Measurements from ENCODE around the gene FIGN. TPM values are rescaled to one million over a fixed set of nuclear protein-coding genes. Genes with fewer than 3 reads are reported as not detected.

The FIGN gene
- total RNA-seq, 4 donors from 2014 or later, result 5.8 to 12.0 (median 11.1) TPM

- Histone ChIP-seq H3K4me1 (peaks cover 0 to 11% (median 6%) of the 10 kb centered on the region in 4 donors), H3K9me3 (no peaks in the 10 kb centered on the region), H3K4me3 (no peak overlapping the region), H3K36me3 (no peaks in the 10 kb centered on the region), H3K27ac (replicated peaks in 1 of 4) (no peak overlapping the region), H3K27me3 (no peaks in the 10 kb centered on the region)
- 85% methylated on average over 5 of the region's 5 CpGs for WGBS
- no peak for TF ChIP-seq POLR2AphosphoS5 (IDR thresholded peaks at IDR 0.05)
- TF ChIP-seq CTCF (IDR thresholded peaks at IDR 0.05), result no peak
- no peak for TF ChIP-seq EP300 (IDR thresholded peaks at IDR 0.05)
- no peak for TF ChIP-seq POLR2A (IDR thresholded peaks at IDR 0.05; ENCODE audit: low read depth)
- no peak for DNase-seq (ENCODE audit: extremely low spot score)
- intact Hi-C loops (cut with DNase I), result no loop called here
Measured at GRCh38 chr2:163741435-163741834, 5.6 kb upstream of the FIGN start.

GRCh38 chr2:163737563-163737962 lies 1.8 kb upstream of the FIGN start:
- no peaks in the 10 kb centered on the region for H3K27me3 ChIP-seq
- no peaks in the 10 kb centered on the region for H3K9me3 ChIP-seq
- H3K4me3 ChIP-seq, result peak overlapping the region in 1 of 4 donors; percentile 87
- no peak for TF ChIP-seq POLR2AphosphoS5 (IDR thresholded peaks at IDR 0.05)
- no peak for TF ChIP-seq POLR2A (IDR thresholded peaks at IDR 0.05; ENCODE audit: low read depth)
- intact Hi-C loops (cut with DNase I), result loop anchor here (5.0 kb wide), 1 partner anchor 390 kb away; no protein-coding TSS in a partner anchor
- no peak for DNase-seq (ENCODE audit: extremely low spot score)
- H3K27ac ChIP-seq (replicated peaks in 1 of 4), result peak overlapping the region in 2 of 4 donors; percentile 94 to 98
- no peaks in the 10 kb centered on the region for H3K36me3 ChIP-seq
- WGBS, result 77% methylated on average over 2 of the region's 2 CpGs
- H3K4me1 ChIP-seq, result peaks cover 0 to 16% (median 9%) of the 10 kb centered on the region in 4 donors

GRCh38 chr2:163737190-163737439 lies 1.3 kb upstream of the FIGN start:
- Histone ChIP-seq H3K27me3 (no peaks in the 10 kb centered on the region), H3K4me1 (peaks cover 0 to 21% (median 9%) of the 10 kb centered on the region in 4 donors), H3K9me3 (no peaks in the 10 kb centered on the region), H3K36me3 (no peaks in the 10 kb centered on the region), H3K27ac (replicated peaks in 1 of 4) (peak overlapping the region; percentile 93 to 98 (median 94)), H3K4me3 (peak overlapping the region; percentile 67 to 87 (median 80))
- intact Hi-C loops (cut with DNase I), result loop anchor here (5.0 kb wide), 1 partner anchor 390 kb away; no protein-coding TSS in a partner anchor
- TF ChIP-seq POLR2A (IDR thresholded peaks at IDR 0.05; ENCODE audit: low read depth) (no peak), POLR2AphosphoS5 (IDR thresholded peaks at IDR 0.05) (no peak), EP300 (IDR thresholded peaks at IDR 0.05) (no peak), CTCF (IDR thresholded peaks at IDR 0.05) (no peak)
- WGBS, result 49% methylated on average over 5 of the region's 5 CpGs
- no peak for DNase-seq (ENCODE audit: extremely low spot score)

GRCh38 chr2:163736433-163737189 lies 803 bp upstream of the FIGN start:
- TF ChIP-seq CTCF (IDR thresholded peaks at IDR 0.05), result peak in 2 of 3 experiments; percentile 11 to 41
- TF ChIP-seq EP300 (IDR thresholded peaks at IDR 0.05), result no peak
- 8% methylated on average over 16 of the region's 54 CpGs for WGBS
- peaks cover 0 to 26% (median 12%) of the 10 kb centered on the region in 4 donors for H3K4me1 ChIP-seq
- no peak for DNase-seq (ENCODE audit: extremely low spot score)
- H3K27me3 ChIP-seq, result no peaks in the 10 kb centered on the region
- H3K4me3 ChIP-seq, result peak overlapping the region; percentile 67 to 87 (median 80)
- H3K27ac ChIP-seq (replicated peaks in 1 of 4), result peak overlapping the region; percentile 93 to 98 (median 94)
- intact Hi-C loops (cut with DNase I), result loop anchor here (5.0 kb wide), 1 partner anchor 389 kb away; no protein-coding TSS in a partner anchor
- no peaks in the 10 kb centered on the region for H3K36me3 ChIP-seq
- H3K9me3 ChIP-seq, result no peaks in the 10 kb centered on the region

GRCh38 chr2:163734881-163735684 lies 725 bp downstream of the FIGN start:
- WGBS, result 3% methylated on average over 16 of the region's 16 CpGs
- no peak for DNase-seq (ENCODE audit: extremely low spot score)
- no peaks in the 10 kb centered on the region for H3K27me3 ChIP-seq
- H3K36me3 ChIP-seq, result no peaks in the 10 kb centered on the region
- intact Hi-C loops (cut with DNase I), result loop anchor here (5.0 kb wide), 1 partner anchor 388 kb away; no protein-coding TSS in a partner anchor
- H3K9me3 ChIP-seq, result no peaks in the 10 kb centered on the region
- H3K27ac ChIP-seq (replicated peaks in 1 of 4), result peak overlapping the region; percentile 93 to 98 (median 94)
- peak overlapping the region; percentile 67 to 87 (median 80) for H3K4me3 ChIP-seq
- TF ChIP-seq POLR2A (IDR thresholded peaks at IDR 0.05; ENCODE audit: low read depth), result no peak
- no peak for TF ChIP-seq EP300 (IDR thresholded peaks at IDR 0.05)
- no peak for TF ChIP-seq CTCF (IDR thresholded peaks at IDR 0.05)
- TF ChIP-seq POLR2AphosphoS5 (IDR thresholded peaks at IDR 0.05), result no peak
- H3K4me1 ChIP-seq, result peaks cover 0 to 41% (median 17%) of the 10 kb centered on the region in 4 donors
